ENCODE measurements around the gene GRIN1. TPM values are rescaled to one million over a fixed set of nuclear protein-coding genes. Genes with fewer than 3 reads are reported as not detected.

The GRIN1 gene
- total and polyA plus RNA-seq, 10 of the 15 experiments (the other 5 are each of a cell fraction or from before 2014, with no cell fraction given): 0.05 to 0.10 (median 0.06) TPM; not detected in 6

- Histone ChIP-seq H3K4me3 (no peak overlapping the region), H3K27me3 (replicated peaks in 1 of 2; ENCODE audit: control insufficient read depth in 2 of 2, insufficient read depth in 2 of 2, low read length in 1 of 2) (peaks cover 0 to 2% of the 10 kb centered on the region in 2 experiments; a peak in 1 of 4 replicates)
- ATAC-seq: no peak
Observed at GRCh38 chr9:137162505-137163364, 23.8 kb downstream of the GRIN1 start.

More at GRCh38 chr9:137162505-137163364, 23.8 kb downstream of the GRIN1 start:
- no peak overlapping the region for H3K27ac ChIP-seq (ENCODE audit: control insufficient read depth, insufficient read depth)
- no peak overlapping the region for H3K4me2 ChIP-seq (ENCODE audit: control insufficient read depth, insufficient read depth)
- no peak for DNase-seq (ENCODE audit: low read depth, low spot score)
- 79% methylated on average over 61 of the region's 74 CpGs for WGBS (ENCODE audit: insufficient coverage, insufficient replicate concordance, low lambda C conversion rate, missing lambda C conversion rate)
- no peaks in the 10 kb centered on the region for H3K79me2 ChIP-seq (ENCODE audit: control insufficient read depth, insufficient read depth, low read length)
- RAD21 ChIA-PET (ENCODE audit: unreplicated experiment): interaction anchor here (0.8 kb wide), 1 partner anchor 13 kb away, joined by 3 read pairs; no protein-coding TSS in a partner anchor
- H3K4me1 ChIP-seq (ENCODE audit: control insufficient read depth, insufficient read depth, low read length): peaks cover 23% of the 10 kb centered on the region
- H3K36me3 ChIP-seq (ENCODE audit: control insufficient read depth in 2 of 2, insufficient read depth in 2 of 2, low read length in 1 of 2): no peaks in the 10 kb centered on the region
- H3K9ac ChIP-seq (ENCODE audit: control insufficient read depth, insufficient read depth, low read length): no peak overlapping the region
- in situ Hi-C loops (cut with MboI): no loop called here
- SMC1A ChIA-PET (ENCODE audit: uncharacterized antibody, unreplicated experiment): no interaction called here
- TF ChIP-seq RAD21 (IDR thresholded peaks at IDR 0.05; ENCODE audit: insufficient read depth, low read depth, low read length) (0 out of 2 replicates have a peak, but pooled peaks have one; percentile 3), EGR1 (IDR thresholded peaks at IDR 0.05; ENCODE audit: borderline replicate concordance in 1 of 2, low read depth in 2 of 2, low read length in 2 of 2) (no peak)
- TF ChIP-seq, protein P1, sequence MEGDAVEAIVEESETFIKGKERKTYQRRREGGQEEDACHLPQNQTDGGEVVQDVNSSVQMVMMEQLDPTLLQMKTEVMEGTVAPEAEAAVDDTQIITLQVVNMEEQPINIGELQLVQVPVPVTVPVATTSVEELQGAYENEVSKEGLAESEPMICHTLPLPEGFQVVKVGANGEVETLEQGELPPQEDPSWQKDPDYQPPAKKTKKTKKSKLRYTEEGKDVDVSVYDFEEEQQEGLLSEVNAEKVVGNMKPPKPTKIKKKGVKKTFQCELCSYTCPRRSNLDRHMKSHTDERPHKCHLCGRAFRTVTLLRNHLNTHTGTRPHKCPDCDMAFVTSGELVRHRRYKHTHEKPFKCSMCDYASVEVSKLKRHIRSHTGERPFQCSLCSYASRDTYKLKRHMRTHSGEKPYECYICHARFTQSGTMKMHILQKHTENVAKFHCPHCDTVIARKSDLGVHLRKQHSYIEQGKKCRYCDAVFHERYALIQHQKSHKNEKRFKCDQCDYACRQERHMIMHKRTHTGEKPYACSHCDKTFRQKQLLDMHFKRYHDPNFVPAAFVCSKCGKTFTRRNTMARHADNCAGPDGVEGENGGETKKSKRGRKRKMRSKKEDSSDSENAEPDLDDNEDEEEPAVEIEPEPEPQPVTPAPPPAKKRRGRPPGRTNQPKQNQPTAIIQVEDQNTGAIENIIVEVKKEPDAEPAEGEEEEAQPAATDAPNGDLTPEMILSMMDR (IDR thresholded peaks at IDR 0.05 in 2 of 3, conservative IDR thresholded peaks at IDR 0.05 in 1 of 3; ENCODE audit: control insufficient read depth in 2 of 3, extremely low read depth in 1 of 3, insufficient read depth in 1 of 3, low read depth in 3 of 3, low read length in 3 of 3): peak in 1 of 3 experiments; percentile 19; a peak in 1 of 6 replicates
- intact Hi-C loops (cut with micrococcal nuclease; ENCODE audit: unreplicated experiment): no loop called here
- POLR2A ChIA-PET: interaction anchor here (1.8 kb wide), 1 partner anchor 12 kb away, joined by 5 read pairs; no protein-coding TSS in a partner anchor
- no peak overlapping the region for H2AFZ ChIP-seq (ENCODE audit: control insufficient read depth, low read depth, low read length)
- no peaks in the 10 kb centered on the region for H4K20me1 ChIP-seq (ENCODE audit: control insufficient read depth, insufficient read depth)
- H3K9me3 ChIP-seq (replicated peaks; ENCODE audit: control insufficient read depth, insufficient read depth, low read length): no peaks in the 10 kb centered on the region; the same call in 2 of the 3 replicates
- no TSS peak for BruUV-seq (replicated peaks)
- CTCF ChIA-PET: no interaction called here
- FAIRE-seq: no peak
